Activated CD4-positive, alpha-beta T cell treated with anti-CD3 and anti-CD28 coated beads, Interleukin-2, amount 50 U/mL, for 16 hours (primary cell): ENCODE measurements around the gene PLEKHO2.
A peak's percentile ranks its signal among the peaks of the same experiment; 100 is the strongest.

Experiments used
- DNase-seq: peaks from one replicate; pipeline ENCODE4 v3.0.0-alpha.2; 2020

Gene PLEKHO2

DNA sequence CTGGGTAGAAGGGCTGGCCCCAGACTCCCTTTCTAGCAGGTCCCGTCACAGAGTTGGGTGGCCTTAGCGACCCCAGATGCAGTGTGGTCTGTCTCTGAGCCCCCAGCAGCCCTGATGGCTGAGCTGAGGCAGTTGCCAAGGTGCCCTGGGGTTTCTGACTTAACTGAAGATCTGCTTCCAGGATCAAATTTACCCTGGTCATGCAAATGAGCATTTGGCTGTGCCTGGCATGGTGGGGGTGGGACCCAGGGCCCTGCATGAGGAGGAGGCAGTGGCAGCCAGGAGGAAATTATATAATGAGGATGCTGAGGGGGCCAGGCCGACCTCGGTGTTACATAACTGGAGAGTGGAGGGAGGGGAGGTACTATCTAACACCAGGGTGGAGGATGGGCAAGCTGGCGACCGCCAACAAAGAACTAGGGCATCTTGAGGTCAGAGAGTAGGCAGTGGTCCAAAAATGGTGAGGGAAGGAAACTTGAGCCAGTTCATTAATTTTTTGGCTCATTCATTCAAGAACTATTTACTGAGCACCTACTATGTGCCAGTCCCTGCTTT lies 16.4 kb downstream of the PLEKHO2 start:
- no peak for DNase-seq

DNA sequence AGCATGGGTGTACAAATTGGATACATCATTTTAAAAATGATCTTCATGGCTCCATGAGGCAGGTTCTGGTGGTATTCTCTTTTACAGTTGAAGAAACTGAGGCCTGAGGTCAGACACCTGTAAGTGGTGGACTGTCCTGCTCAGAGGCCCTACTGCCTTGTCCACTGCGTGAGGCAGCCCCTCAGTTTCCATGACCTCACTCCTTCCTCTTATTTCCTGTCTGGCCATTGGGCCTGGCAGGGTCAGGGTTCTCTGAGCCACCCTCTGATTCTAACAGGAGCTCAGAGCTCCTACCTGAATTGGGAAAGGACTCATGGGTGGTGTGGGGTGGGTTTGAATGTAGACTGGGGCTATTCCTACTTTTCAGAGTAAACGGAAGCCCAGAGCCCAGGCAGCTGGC lies 17.5 kb downstream of the PLEKHO2 start:
- no peak for DNase-seq

DNA sequence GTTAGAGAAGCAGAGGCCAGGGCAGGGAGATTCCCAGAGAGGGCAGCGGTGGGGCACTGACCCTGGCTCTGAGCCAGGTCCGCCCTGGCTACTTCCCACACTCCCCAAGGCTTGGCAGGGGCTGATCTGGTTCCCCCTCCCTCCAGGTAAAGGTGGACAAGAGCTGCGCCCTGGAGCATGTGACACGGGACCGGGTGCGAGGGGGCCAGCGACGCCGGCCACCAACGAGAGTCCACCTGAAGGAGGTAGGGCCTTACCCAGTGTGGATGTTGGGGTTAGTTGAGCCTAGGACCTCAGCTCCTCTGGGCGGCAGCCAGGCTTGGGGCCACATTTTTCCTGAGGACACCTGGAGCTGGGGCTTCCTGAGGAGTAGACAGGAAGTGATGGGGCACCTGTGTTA lies 19.6 kb downstream of the PLEKHO2 start:
- no peak for DNase-seq

DNA sequence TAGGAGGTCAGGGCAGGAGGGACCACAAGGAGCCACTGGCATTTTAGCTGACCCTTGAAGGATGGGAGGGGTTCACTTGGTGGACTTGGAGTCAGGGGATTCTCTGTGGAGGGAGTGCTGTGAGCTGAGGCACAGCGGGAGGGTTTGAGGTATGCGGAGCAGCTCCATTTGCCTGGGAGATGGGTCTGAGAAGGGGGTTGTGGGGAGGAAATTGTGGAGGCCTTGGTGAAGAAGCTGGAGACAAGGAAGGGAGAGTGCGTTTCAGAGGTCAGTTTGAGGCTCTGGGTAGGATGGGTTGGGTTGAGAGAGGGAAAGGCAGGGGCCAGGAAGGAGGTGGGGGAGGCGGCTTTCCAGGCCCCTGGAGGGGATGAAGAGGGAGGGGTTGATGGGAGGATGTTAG lies 20.2 kb downstream of the PLEKHO2 start:
- no peak for DNase-seq

DNA sequence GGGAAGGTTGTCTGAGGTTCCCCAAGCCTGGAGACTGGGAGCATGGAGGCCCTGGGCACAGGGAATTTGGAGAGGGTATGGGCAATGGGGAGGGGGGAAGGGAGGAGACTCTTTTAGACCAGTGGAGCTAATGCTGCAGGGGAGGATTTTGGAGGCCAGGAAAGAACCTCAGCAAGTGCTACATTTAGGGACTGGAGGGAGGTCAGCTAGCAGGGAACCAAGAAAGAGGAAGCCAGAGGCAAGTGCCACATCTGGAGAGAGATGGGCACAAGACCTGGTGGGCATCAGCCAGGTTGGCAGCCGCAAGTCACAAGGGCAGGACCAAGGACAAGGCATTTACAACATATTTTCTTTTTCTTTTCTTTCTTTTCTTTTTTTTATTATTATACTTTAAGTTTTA lies 20.7 kb downstream of the PLEKHO2 start:
- DNase-seq = no peak

DNA sequence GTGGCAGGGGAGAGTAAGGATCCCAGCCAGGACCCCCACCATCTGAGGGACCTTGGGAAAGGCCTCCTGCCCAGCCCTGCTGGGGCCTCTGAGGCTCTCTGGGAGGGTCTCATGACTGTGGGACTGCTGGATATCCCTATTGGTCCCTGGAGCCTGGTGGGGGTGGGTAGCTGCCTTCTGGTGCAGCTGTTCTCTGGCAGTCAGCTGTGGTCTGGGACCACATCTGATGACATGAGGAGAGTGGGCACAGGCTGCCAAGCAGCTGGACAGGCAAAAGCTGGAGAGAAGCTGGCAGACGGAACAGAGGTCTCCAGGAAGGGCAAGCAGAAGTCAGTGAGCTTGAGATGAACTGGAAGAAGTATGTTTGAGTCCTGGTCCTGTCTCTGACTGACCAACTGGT lies 22.4 kb downstream of the PLEKHO2 start:
- no peak for DNase-seq

DNA sequence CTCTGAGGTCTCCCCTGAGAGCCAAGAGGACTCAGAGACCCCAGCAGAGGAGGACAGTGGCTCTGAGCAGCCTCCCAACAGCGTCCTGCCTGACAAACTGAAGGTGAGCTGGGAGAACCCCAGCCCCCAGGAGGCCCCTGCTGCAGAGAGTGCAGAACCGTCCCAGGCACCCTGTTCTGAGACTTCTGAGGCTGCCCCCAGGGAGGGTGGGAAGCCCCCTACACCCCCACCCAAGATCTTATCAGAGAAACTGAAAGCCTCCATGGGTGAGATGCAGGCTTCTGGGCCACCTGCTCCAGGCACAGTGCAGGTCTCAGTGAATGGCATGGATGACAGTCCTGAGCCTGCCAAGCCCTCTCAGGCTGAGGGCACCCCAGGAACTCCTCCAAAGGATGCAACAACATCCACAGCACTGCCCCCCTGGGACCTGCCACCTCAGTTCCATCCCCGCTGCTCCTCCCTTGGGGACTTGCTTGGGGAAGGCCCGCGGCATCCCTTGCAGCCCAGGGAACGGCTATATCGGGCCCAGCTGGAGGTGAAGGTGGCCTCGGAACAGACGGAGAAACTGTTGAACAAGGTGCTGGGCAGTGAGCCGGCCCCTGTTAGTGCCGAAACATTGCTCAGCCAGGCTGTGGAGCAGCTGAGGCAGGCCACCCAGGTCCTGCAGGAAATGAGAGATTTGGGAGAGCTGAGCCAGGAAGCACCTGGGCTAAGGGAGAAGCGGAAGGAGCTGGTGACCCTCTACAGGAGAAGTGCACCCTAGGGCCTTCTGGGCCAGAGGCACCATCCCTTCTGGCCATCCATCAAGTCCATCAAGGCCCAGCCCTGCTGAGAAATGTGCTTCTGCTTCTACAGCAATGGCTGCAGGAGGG lies 23.6 kb downstream of the PLEKHO2 start:
- no peak for DNase-seq

DNA sequence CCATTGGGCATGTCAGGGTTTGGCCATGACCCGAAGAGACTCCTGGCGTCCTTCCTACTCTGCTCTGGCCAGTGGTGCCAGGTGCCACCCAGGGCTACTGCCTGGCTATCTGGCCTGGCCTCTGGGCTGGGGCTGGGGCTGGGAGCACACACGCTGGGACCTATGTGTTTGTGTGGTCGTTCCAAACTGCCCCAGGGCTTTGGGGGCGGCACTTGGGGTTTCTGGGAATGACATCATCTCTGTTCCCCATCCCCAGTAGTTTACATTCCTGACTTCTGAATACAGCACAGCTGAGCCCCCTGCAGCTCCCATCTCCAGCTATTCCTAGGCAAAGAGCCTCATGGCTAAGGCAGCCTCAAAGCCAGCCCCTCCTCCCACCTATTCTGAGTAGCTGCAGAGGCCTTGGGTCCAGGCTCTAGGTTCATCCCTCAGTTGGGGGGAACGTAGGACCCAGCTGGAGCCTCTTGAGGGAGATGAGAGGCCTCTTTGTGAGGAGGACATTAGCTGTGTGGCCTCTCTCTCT lies 24.3 kb downstream of the PLEKHO2 start:
- no peak for DNase-seq

DNA sequence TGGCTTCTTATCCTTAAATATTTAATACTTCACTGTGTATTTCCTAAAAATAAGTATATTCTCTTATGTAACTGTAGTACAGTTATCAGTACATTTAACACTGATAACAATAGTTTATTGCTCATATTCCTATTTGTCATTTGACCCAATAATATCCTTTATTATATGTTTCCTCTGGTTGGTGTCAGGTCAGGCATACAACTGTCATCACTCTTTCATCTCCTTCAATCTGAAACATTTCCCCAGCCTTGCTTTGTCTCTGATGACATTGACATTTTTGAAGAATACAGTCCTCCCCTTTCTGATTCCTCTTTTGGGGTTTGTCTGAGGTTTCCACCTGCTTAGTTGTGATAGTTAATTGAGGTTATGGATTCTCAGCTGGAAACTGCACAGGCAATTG lies 27.8 kb downstream of the PLEKHO2 start:
- no peak for DNase-seq

DNA sequence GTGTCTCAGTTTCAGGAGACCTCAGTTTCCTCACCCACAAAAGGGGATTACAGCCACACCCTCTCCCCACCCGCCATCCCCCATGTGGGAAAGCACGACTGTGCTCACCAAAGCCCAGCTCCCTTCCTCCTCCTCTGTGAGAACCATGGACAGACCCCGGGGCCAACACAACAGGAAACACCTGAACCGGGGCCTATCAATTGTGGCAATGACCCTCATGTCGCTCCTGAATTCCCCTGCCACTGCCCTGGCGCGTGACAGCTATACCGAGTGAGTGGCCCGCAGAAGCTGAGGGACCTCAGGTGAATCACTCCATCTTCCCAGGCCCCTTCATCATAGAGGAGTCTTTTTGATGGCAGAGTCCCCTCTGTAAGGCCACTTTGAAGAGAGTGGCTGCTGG lies 28.6 kb downstream of the PLEKHO2 start:
- DNase-seq = no peak

DNA sequence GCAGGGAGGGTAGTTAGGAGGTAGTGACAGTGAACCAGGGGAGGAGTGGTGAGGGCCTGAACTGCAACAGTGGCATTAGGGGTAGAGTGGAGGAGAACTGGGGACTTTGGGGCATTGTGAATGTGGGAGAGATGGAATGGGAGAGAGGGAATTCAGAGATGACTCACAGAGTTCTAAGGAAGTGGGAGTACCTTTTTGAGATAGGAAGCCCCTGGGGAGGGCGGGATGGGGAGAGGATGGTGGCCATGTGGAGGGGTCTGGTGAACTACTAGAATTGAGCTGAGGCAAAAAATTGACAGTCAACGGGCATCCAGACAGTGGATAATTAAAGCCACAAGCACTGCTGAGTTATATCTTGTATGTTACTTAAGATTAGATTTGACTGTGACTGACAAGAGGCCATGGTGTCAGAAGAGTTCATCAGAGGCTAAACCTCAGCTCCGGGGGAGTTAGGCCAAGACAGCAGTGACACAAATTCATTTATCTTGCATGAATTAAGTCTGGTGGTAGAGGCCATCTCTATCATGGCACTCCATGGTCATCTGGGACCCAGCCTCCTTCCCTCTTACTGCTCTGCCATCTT lies 34.0 kb downstream of the PLEKHO2 start:
- DNase-seq = no peak

DNA sequence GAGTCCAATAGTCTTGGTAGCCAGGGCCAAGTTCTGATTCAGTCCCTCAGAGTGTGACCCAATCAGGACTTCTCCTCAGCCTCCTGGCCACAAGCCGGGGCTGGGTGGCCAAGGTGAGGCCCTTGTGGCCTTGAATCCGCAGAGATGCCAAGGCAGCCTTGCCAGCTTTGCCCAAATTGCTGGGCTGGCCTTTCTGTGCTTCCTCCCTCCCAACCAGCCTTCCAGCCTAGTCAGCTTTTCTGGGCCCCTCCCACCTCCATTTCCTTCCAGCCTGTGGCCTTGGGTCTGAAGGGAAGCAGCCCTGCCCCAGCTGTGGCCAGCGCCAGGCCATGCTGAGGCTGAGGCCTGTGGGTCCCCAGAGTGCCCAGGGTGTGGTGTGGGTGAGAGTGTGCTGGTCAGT lies 35.7 kb downstream of the PLEKHO2 start:
- no peak for DNase-seq

DNA sequence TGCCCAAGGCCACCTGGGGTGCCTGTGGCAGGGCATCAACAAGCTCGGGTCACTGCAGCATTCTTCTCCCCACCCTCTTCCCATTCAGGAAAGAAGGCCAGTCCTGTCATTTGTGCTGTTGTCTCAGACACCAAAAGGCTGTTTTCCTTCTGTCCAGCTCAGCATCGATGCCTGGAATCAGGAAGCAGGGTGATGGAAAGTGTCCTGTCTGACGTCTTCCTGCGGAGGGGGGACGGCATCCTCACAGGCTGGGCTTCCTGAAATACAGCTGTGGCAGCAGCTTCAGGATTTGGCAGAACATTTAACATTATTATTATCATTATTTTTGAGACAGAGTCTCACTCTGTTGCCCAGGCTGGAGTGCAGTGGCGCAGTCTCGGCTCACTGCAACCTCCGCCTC lies 37.0 kb downstream of the PLEKHO2 start:
- DNase-seq = no peak

DNA sequence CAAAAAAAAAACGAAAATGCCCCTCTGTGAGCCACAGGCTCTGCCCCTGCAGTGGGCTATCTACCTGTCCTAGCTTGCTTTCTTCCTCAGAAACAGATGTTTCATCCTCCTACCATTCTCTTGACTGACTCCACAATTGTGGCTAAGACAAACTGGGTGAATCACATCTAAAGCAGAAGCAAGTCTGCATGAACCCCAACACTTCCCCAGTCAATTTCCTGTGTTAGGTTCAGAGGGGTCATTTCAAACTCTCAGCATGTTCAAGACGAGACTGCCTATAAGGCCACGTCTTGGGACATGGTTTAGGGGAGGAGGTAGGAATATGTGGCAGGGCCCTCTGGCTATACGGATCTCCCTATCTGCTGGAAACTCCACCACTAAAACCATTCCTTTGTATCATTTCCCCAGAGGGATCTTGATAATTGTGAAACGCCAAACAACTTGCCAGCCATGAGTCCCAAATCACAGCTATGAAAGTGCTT lies 41.4 kb downstream of the PLEKHO2 start:
- DNase-seq = peak; percentile 84

DNA sequence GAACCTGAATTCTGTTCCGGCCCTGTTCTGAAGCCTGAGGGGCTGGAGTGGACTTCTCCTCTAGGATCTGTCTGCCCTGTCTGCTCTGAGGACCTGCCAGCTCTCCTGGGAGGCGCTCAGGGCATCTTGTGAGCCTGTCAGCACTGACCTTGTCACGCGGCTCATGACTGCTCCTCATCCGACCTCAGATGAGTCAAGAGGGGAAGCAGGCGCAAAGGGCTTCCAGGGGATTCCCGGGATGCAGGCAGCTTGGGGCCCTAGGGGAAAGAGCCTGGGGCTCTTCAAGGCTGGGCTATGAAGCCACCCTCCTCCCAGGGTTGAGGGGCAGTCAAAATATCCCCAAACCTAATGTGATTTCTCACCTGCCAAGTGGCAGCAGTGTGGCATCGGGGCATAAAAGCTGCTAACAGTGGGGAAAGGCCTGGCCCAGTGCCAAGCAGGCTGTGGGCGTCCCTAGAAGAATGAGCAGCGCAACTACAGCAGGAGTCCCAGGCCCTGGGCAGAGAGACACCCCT lies 42.3 kb downstream of the PLEKHO2 start:
- DNase-seq = peak; percentile 77

DNA sequence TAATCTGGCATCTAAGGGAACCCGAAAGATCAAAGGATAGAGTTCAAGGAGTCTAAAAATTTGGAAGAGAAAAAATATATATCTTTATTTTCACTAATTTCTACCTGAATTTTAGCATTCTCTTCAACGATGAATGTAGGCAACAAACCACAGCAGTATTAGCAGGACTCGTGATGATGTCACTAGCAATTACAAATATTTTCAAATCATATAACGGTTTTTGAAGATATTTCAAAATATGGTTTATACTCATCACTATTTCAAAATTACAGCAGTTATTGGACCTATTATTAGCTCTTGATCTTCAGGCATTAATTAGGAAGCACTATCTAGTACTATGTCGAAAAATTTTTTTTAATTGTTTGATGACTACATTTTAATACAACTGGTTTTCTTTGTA lies 43.0 kb downstream of the PLEKHO2 start:
- DNase-seq = no peak

DNA sequence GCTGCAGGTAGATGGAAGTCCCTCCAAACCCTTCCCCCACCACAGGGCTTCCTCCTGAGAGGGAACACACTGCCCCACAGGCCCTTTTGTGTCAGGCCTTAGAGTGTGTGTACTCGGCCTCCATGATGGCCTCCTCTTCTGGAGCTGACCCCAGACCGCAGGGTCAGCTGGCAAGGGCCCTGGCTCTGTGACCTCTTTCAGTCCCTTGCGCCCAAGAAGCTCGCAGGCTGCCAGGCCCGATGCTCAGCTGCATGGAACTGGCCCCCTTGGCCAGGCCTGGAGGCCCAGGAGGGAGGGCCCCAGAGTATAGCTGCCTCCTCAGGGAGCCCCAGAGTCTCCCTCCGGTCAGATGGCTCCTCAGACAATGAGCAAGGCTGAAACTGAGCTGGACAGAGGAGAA lies 46.6 kb downstream of the PLEKHO2 start:
- no peak for DNase-seq

DNA sequence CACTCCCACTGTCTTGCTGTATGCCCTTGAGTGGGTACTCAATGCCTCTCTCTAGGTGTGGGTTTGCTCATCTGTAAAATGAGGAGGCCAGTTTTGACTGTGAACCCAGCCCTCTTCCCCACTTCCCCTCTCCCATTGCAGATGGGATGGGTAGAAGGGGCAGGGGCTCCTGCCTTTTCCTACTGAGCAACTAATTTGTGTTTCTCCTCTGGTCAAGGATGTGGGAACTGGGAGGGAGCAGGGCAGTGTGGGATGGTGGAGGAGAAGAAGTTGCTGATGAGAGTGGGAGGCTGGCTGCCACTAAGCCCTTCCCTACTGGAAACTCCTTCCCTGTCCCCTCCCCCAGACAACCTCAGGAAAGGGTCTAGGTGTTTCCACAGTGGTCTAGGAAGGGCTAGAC lies 49.8 kb downstream of the PLEKHO2 start:
- peak; percentile 25 for DNase-seq

DNA sequence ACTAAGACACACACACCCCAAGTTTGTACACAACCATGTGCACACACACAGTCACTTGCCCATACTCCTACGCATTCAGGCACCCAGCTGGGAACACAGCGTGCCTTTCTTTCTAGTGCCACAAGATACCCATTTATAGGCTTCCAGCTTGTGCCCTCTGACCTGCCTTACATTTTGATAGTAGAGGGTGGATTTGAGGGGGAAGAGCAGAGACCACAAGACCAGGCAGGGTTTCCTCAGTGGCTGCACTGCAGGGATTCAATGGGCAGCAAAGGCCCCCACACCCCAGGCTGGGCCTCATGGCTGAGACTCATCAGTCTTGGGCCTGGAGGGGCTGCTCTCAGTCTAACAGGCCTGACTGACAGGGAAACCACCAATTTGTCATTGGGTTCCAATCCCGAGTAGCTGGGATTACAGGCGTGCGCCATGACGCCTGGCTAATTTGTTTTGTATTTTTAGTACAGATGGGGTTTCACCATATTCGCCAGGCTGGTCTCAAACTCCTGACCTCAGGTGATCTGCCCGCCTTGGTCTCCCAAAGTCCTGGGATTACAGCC lies 51.2 kb downstream of the PLEKHO2 start:
- DNase-seq = peak; percentile 50

DNA sequence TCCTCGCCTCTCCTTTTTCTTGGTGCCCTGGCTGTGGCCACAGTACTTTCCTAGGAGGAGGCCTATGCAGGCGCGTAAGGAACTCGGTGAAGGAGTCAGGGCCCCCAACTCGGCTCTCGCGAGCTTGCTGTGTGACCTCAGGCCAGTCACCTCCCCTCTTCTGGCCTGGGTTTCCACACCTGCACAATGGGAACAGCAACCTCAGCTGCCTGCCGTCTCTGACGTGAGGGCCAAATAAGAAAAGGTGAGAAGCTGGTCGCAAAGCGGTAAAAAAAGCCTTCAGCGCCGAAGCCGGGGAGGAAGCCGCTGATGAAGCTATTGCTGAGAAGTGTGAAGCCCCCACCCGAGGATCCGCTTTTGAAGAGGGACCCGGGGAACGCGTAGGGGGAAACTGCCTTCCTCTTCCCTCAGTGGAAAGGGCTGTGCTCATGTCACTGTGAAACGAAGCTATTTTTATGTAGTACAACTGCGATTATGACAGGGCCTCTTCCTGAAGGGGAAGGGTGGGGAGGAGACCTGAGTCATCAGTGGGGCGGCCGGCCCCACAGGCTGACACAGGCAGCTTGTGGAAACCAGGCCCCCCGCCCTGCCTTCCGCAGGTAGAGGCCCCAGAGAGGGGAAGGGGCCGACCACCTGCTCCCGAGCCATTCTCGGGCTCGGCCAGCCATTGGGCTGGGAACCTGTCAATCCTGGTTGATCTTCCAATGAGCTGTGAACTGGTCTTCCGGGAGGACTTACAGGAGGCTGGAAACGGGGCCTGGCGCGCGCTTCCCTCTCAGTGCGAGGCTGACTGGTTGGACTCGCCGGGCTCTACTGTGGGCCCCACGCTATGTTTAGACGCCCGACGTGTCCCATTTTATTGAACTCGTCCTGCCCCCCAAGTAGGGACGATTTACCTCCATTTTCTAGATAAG lies 52.0 kb downstream of the PLEKHO2 start:
- DNase-seq = peak; percentile 100

DNA sequence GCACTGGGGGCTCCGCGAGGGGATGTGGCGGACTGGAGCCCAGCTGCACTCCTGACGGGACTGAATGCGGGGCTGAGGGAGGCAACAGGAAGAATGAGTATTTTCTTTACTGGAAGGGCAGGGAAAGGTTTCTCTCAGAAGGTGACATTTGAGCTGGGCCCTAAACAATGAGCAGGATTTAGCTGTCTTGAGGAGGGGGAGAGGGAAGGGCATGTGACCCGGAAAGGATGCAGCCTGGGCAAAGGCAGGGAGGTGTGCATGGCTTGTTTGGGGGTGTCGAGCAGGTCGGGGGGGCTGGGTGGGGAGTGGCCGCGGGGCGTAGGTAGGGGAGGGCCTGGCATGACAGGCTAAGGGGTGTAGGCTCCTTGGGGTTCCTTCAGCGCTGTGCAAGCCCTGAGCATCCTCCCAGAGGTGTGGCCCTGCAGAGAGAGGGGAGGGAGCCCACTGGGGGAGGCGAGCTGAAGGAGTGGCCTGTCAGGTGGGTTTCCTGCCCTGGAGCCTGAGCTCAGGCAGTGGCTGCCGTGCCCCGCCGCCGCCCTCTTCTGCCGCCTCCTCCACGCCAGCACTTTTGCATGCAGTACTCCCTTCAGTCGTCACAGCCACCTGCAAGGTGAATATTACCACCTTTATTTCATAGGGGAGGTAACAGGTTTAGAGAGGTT lies 52.8 kb downstream of the PLEKHO2 start:
- DNase-seq = peak; percentile 91
